GM12865 (cell line): ENCODE measurements around the gene MMUT.

Source experiments
- DNase-seq: peaks from one replicate; pipeline ENCODE4 v3.0.0; 2010; ENCODE audit warnings: low read depth
- H3K4me3 ChIP-seq: 2 replicates; pipeline ENCODE4 v1.5.1; 2011; ENCODE audit warnings: mild to moderate bottlenecking, low read depth, low read length, control low read depth
- TF ChIP-seq, protein P1 (sequence below): IDR thresholded peaks from 2 replicates; pipeline ENCODE4 v1.5.1; 2011; ENCODE audit warnings: low read length, control low read depth, low read depth, inconsistent platforms; ENCODE audit not compliant: insufficient read depth; ENCODE audit errors: missing control alignments

The MMUT gene

DNA sequence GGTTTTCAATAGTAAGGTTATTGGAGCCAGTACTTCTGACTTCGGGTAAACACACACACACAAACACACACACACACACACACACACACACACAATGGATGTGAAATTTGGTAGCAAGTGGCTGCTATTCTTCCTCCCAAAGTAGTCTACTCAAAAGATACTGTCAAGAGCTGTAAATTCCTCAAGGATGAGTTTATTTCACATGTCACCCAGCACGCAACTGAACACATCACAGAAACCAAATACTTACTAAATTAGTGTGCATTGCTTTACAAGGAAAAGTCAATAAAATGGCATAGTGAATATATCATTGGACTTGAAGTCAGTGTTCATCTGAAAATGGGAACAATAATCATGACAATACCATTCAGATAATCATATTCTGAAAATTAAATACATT lies 32.9 kb downstream of the MMUT start:
- no peak overlapping the region for H3K4me3 ChIP-seq
- DNase-seq, result no peak
- TF ChIP-seq, protein P1, sequence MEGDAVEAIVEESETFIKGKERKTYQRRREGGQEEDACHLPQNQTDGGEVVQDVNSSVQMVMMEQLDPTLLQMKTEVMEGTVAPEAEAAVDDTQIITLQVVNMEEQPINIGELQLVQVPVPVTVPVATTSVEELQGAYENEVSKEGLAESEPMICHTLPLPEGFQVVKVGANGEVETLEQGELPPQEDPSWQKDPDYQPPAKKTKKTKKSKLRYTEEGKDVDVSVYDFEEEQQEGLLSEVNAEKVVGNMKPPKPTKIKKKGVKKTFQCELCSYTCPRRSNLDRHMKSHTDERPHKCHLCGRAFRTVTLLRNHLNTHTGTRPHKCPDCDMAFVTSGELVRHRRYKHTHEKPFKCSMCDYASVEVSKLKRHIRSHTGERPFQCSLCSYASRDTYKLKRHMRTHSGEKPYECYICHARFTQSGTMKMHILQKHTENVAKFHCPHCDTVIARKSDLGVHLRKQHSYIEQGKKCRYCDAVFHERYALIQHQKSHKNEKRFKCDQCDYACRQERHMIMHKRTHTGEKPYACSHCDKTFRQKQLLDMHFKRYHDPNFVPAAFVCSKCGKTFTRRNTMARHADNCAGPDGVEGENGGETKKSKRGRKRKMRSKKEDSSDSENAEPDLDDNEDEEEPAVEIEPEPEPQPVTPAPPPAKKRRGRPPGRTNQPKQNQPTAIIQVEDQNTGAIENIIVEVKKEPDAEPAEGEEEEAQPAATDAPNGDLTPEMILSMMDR, result no peak

DNA sequence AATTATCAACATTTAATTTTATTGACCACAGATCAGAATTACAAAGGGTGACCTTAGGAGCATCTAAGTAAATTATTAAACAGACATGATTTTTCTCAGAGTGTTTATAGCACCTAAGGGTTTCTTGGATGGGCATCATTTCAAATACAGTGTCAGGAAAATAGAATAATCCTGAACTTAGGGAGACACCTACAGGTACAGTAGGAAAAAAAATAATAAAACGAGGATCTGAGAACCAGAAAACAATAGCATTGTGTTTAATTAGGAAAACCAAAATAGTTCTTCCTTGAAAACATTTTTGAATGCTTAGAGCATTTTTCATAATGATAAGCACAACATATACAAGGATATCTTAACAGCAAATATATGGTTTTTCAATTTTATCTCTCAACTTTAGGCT lies 39.2 kb downstream of the MMUT start:
- no peak overlapping the region for H3K4me3 ChIP-seq
- DNase-seq, result no peak
- TF ChIP-seq, protein P1, result no peak

DNA sequence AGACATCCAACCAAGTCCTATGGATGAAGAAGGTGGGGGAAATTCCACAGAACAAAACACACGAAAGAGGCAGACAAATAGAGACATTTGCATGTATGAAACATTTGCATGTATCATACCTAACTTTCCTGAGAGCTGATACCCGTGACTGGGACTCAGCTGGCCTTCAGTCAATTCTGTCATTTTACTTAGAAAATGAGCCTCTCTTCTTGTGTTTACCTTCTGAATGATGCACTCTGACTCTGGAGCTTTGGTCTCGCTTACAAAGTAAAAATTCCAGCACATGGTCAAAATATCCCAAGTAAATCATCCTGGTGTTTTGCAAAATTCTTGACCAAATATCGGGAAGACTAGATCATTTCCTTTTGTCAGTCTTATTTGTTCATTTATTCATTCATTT lies 46.9 kb downstream of the MMUT start:
- TF ChIP-seq, protein P1, result no peak
- DNase-seq, result no peak
- H3K4me3 ChIP-seq, result no peak overlapping the region

DNA sequence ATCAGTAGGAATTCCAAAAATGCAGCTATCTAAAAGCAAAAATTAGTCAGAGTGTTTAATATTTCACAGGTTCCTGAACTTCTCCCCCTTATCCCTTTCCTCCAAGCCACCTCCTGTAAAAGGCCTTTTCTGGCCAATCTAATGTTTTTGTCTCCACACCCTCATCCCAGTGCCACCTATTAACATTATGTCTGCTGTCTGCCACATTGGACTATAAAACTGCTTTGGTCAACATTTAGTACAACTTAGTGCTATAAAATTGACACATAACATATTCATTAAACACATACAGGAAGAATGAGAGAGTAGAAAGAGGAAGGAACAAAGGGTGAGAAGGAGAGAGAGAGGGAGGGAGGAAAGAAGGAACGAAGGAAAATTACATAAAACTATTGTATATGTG lies 47.7 kb downstream of the MMUT start:
- no peak for DNase-seq
- TF ChIP-seq, protein P1, result no peak
- no peak overlapping the region for H3K4me3 ChIP-seq

DNA sequence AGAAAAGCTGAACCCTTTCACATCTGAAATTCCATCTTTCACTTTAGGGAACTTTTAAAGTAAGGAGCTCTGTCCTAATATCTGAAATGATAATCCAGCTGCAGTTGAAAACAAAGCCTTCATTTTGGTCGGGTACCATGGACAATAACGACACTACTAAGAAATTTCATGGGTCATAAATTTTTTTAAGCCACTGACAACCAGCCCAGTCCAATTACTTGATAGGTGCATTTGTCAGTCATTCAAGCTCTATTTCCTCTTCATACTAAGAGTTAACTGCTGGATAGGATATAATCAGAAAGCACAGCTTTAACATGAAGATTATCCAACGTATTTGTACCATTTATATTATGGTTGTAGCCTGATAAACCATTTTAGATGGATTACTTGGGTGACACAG lies 52.5 kb downstream of the MMUT start:
- no peak overlapping the region for H3K4me3 ChIP-seq
- no peak for DNase-seq
- TF ChIP-seq, protein P1, result no peak

DNA sequence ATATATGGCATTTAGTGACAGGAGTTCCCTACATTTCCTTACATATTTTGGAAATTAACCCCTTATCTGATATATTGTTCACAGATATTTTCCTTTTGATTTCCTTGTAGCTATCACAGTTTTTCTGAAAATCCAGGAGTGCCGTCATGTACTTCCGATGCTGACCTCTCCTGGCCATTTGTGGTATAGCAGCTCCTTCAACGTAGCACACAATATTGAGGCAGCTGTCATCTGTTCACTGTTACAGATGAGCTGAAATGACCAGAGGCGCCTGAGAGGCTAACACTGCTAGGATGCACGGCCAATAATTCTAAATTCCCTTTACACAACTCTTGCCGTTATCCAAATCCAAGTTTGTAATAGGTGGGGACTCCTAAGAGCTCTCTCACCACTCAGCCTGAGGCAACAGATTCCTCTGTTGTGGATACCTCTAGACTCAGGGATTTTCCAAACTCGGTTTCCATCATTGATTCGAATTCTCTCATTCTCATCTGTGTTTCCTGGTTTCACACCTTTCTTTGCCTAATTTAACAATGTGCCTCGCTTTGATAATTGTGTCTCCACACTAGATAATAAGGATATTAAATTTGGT lies 53.0 kb downstream of the MMUT start:
- H3K4me3 ChIP-seq, result no peak overlapping the region
- TF ChIP-seq, protein P1, result peak; percentile 82
- peak; percentile 70 for DNase-seq

DNA sequence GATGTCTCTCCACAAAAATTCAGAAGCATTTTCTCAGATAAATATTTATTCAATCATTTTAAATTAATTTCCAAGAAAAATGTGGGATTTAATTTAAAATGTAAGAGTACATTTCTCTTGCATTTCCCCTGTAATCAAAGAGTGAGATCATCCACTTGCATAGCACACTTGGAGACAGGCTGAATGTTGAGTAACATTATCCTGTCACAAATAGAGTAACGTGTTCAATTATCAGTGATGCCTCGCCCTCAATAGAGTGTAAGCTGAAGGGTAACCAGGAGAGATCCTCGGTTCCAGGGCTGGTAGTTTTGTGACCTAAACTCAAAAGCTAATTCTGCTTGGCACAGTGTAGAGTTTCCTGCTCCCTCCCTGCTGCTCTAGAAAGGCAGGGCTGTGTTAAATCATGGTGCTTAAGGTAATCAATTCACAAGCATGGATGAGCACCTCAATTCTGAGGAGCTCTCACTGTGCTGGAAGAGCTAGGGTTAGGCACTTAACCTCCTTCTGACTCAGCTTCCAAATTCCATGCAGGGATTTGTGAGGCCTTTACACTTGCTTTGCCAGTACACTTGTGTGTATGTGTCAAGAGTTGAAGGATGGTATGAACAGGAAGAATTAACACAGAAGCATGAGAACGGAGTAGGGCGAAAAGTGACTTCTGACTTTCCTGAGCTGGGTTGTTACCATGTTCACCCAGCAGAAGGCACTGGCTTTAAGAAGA lies 56.6 kb downstream of the MMUT start:
- H3K4me3 ChIP-seq, result no peak overlapping the region
- DNase-seq, result no peak
- TF ChIP-seq, protein P1, result no peak
